Left renal cortex interstitium (tissue), 4 donors: Measurements from ENCODE around the gene MASP2. TPM values are rescaled to one million over a fixed set of nuclear protein-coding genes. Genes with fewer than 3 reads are reported as not detected.
"Not testable (repeated sequence)": the region's sequence is repeated elsewhere in the genome, so short reads cannot be mapped to it uniquely, and the experiment has no call there.

Source experiments
- DNase-seq, 4 donors: peaks; one replicate each; pipeline ENCODE4 v3.0.0-alpha.2; 2013; ENCODE audit warnings: low read depth in 4 of 4, low spot score in 2 of 4, missing footprints in 1 of 4
- polyA plus RNA-seq, 4 donors: library from polyadenylated mRNA; unstranded; fragments of 120-200 nt; gene quantifications; one replicate each; pipeline ENCODE4 v1.2.1, GENCODE V29; 2013; ENCODE audit not compliant: insufficient read length in 4 of 4

The MASP2 gene
- polyA plus RNA-seq, 4 donors = 2.7 to 10.1 (median 6.0) TPM

DNA sequence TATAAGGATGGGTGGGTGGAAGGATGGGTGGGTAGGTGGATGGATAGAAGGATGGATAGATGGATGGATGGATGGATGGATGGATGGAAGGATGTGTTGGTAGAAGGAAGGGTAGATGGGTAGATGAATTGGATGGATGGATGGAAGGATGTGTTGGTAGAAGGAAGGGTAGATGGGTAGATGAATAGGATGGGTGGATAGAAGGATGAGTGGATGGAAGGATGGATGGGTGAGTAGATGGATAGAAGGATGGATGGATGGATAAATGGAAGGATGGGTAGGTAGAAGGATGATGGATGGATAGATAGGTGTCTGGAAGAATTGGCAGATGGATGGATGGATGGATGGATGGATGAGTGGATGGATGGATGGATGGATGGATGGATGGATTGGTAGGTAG lies 6.0 kb downstream of the MASP2 start:
- DNase-seq = no peak

DNA sequence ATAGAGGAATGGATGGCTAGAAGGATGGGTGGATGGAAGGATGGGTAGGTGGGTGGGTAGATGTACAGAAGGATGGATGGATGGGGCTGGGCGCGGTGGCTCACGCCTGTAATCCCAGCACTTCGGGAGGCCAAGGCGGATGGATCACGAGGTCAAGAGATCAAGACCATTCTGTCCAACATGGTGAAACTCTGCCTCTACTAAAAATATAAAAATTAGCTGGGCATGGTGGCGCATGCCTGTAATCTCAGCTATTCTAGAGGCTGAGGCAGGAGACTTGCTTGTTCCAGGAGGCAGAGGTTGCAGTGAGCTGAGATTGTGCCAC lies 7.0 kb downstream of the MASP2 start:
- not testable (repeated sequence) for DNase-seq

DNA sequence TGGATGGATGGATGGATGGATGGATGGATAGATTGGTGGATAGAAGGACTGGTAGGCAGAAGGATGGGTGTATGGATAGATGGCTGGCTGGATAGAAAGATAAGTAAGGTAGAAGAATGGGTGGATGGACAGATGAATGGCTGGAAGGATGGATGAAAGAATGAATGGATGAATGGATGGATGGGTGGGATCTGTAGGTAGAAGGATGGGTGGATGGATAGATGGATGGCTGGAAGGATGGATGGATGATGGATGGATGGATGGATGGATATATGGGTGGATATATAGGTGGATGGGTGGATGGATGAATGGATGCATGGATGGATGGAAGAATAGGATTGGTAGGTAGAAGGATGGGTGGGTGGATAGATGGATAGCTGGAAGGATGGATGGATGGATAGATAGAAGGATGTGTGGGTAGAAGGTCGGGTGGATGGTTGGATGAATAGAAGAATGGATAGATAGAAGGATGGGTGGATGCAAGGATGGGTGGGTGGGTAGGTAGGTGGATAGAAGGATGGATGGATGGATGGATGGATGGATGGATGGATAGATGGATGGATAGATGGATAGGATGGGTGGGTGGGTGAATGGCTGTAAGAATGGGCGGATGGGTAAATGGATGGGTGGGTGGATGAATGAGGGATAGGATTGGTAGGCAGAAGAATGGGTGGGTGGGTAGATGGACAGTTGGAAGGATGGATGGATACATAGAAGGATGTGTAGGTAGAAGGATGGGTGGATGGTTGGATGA lies 7.5 kb downstream of the MASP2 start:
- no peak for DNase-seq

GRCh38 chr1:11037740-11038182 lies 9.3 kb downstream of the MASP2 start:
- DNase-seq = peak in 3 of 4 donors; percentile 59 to 78 (median 75)

DNA sequence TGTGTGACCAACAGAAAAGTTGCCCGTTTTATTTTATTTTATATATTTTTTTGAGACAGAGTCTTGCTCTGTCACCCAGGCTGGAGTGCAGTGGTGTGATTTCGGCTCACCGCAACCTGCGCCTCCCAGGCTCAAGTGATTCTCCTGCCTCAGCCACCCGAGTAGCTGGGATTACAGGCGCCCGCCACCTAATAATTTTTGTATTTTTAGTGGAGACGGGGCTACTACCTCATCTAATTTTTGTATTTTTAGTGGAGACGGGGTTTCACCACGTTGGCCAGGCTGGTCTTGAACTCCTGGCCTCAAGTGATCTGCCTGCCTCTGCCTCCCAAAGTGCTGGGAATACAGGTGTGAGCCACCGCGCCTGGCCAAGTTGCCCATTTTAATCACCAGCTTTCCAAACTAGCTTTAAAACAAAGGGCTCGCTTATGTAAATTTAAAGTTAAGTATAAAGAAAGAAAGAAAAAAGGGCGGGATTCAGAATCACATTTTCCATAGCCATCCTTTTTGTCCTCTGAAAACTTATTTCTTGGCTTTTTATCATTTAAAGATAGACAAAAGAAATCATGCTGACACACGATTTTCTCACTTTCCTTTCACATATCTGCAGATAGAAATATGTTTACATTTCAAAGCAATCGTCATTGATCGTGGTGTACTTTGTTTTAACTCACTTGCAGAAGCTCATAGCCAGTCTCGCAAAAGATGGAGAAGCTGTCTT lies 9.9 kb downstream of the MASP2 start:
- DNase-seq = not testable (repeated sequence)

DNA sequence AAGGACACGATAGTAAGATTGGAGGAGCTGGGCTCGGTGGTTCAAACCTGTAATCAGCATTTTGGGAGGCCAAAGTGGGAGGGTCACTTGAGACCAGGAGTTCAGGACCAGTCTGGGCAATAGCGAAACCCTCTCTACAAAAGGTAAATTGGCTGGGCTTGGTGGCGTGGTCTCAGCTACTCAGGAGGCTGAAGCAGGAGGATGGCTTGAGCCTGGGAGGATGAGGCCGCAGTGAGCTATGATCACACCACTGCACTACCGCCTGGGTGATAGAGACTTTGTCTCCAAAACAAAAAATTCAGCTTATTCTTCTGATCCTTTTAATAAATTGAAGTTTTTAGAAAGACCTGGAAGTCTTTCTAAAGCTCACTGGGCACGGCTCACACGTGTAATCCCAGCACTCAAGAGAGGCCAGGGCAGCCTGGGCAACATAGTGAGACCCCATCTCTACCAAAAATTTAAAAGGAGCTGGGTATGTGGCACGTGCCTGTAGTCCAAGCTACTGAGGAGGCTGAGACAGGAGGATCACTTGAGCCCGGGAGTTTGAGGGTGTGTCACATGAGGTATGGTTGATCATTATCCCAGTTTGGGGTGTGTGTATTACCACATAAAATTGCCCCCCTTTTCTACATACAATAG lies 15.3 kb downstream of the MASP2 start:
- DNase-seq = no peak

DNA sequence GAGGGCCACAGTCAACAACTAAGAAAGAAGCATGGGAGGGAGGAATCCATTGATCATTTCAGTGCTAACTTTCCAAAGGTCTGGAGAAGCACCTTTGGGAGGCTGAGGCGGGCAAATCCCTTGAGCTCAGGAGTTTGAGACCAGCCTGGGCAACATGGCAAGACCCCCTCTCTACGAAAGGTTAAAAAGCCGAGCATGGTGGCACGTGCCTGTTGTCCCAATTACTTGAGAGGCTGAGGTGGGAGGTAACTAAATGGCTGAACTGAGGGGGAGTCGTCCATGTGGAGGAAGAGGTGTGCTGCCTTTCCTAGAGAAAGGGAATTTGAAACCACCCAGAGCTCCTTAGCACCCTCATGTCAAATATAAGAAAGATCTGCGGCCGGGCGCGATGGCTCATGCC lies 16.2 kb downstream of the MASP2 start:
- DNase-seq = no peak

- no peak for DNase-seq
Observed at GRCh38 chr1:11028018-11028417, 19.0 kb downstream of the MASP2 start.

GRCh38 chr1:11027316-11027715 lies 19.7 kb downstream of the MASP2 start:
- DNase-seq = no peak

GRCh38 chr1:11026903-11027302 lies 20.1 kb downstream of the MASP2 start:
- no peak for DNase-seq

DNA sequence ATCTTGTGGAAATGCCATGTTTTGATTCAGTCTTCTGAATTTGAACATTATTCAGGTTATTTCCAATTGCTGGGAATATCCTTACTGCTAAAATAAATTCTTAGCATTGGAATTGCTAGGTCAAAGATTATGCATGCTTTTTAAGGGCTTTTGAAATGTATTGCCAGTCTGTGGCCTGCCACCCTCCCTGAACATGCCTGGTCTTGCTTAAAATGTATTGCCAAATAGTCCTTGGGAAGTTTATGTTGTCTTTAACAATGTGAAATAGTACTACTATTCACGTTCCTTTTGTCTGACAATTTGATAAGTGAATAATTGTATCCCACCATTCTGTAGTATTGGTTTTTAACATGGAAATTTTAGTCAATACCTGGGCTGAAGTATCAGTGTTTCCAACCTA lies 21.0 kb downstream of the MASP2 start:
- no peak for DNase-seq

DNA sequence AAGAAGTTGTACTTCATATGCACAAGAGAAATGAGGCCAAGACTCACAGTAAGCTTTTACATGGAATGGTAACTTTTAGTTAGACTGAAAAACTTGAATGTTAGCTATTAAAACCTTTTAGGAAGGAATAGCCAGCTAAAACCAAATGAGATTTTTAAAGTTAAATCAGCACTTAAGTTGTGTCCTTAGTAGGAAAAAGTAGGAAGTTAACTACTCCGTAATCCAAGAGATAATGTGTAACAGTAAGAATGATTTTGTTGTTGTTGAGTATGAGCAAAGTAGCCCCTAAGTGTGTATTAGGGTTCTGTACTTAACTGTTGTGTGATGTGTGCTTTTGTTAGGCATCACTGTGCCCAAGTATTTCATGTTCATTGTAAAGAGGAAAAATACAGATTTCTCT lies 21.4 kb downstream of the MASP2 start:
- DNase-seq = no peak

DNA sequence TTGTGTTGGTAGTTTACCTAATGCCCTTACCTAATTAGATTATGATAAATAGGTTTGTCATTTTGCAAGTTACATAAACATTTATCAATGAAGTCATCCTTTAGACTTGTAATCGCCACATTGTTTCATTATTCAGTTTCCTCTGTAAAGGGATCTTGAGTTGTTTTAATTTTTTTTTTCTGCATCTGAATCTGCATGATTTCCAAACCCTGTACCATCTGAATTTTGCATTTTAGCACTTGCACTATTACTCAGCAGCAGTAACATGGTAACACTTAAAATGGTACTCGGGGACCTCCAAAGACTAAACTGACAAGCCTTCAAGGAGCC lies 22.2 kb downstream of the MASP2 start:
- DNase-seq = no peak

DNA sequence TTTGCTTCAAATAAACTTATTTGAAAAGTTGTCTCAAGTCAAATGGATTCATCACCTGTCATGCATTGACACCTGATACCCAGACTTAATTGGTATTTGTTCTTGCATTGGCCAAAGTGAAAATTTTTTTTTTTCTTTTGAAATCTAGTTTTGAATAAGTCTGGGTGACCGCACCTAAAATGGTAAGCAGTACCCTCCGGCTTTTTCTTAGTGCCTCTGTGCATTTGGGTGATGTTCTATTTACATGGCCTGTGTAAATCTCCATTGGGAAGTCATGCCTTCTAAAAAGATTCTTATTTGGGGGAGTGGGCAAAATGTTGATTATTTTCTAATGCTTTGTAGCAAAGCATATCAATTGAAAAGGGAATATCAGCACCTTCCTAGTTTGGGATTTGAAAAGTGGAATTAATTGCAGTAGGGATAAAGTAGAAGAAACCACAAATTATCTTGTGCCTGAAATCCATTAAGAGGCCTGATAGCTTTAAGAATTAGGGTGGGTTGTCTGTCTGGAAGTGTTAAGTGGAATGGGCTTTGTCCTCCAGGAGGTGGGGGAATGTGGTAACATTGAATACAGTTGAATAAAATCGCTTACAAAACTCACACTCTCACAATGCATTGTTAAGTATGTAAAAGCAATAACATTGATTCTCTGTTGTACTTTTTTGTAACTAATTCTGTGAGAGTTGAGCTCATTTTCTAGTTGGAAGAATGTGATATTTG lies 22.7 kb downstream of the MASP2 start:
- no peak for DNase-seq

DNA sequence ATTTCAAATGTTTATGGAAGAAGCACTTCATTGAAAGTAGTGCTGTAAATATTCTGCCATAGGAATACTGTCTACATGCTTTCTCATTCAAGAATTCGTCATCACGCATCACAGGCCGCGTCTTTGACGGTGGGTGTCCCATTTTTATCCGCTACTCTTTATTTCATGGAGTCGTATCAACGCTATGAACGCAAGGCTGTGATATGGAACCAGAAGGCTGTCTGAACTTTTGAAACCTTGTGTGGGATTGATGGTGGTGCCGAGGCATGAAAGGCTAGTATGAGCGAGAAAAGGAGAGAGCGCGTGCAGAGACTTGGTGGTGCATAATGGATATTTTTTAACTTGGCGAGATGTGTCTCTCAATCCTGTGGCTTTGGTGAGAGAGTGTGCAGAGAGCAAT lies 23.8 kb downstream of the MASP2 start:
- no peak for DNase-seq

DNA sequence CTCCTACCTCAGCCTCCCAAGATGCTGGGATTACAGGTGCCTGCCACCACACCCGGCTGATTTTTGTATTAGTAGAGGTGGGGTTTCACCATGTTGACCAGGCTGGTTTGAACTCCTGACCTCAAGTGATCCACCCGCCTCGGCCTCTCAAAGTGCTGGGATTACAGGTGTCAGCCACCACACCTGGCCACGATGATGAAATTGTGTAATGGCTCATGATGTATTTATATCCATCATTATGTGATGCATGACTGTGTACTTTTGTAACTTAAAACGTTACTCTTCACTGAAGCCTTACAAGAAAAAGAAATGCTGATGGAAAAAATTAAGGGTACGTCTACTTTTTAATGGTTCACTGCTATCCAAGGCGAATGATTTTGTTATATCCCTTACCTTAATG lies 27.1 kb downstream of the MASP2 start:
- DNase-seq = no peak

GRCh38 chr1:11019358-11019757 lies 27.7 kb downstream of the MASP2 start:
- DNase-seq = not testable (repeated sequence)

- no peak for DNase-seq
Observed at GRCh38 chr1:11013160-11013531, 33.9 kb downstream of the MASP2 start.

GRCh38 chr1:11012260-11013159 lies 34.5 kb downstream of the MASP2 start, which contains the start of gene TARDBP:
Gene TARDBP (plus strand): TSS chr1:11012654. CDS start chr1:11013728, 1,074 bp downstream.
- DNase-seq = peak; percentile 84 to 96 (median 89)

GRCh38 chr1:11000526-11000925 lies 46.5 kb downstream of the MASP2 start:
- DNase-seq = no peak
